ENCODE data around the gene NOSIP.
A peak's percentile ranks its signal among the peaks of the same experiment; 100 is the strongest.

NOSIP gene

DNA sequence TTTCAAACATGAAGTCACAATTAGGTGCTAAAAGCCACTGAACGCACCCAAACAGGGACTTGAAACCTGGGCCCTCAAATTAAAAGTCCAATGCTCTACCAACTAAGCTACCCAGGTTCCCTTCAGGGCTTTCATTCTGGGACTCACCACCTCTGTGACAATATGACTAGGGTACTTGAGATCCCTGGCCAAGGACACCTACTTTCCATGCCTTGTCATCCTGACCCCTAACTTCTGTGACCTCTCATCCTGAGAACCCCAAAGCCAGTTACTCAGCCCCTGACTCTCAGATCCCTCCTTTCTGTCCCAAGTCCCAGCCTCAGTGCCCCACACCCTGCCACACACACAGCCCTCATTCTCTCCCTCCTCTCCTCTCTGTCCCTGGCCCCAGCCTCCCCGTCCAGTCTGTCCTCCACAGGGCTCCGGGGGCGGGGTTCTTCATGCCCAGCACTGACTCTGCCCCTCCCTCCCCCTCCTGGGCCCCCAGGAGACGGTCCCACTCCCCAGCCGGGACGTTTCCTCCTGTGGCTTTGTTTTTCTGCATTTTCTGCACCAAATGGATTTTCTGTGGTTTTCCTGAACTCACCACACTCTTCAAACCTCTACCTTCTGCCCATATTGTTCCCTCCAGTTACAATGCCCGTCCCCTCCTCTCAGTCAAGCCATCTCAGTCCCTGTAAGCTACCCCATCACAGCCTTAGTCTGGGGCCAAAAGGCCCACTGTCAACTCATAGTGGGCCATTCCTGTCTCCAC lies 45.5 kb downstream of the NOSIP start:
- no peaks in the 10 kb centered on the region for H3K9me3 ChIP-seq (ENCODE audit: low read length)
- H3K27ac ChIP-seq (ENCODE audit: low read depth, low read length, poor library complexity, severe bottlenecking) = no peak overlapping the region
- peak overlapping the region; percentile 72 for H3K4me3 ChIP-seq (ENCODE audit: low read depth, low read length, poor library complexity, severe bottlenecking)
- no peaks in the 10 kb centered on the region for H3K79me2 ChIP-seq (ENCODE audit: insufficient read depth, low read length)
- no peaks in the 10 kb centered on the region for H3F3A ChIP-seq (ENCODE audit: insufficient read depth, low read length)
- H2AFZ ChIP-seq (ENCODE audit: low read length) = no peak overlapping the region
- H3K4me2 ChIP-seq (ENCODE audit: low read length) = peak overlapping the region; percentile 92
- H3K9me2 ChIP-seq (ENCODE audit: low read depth, low read length) = no peaks in the 10 kb centered on the region
- H3K4me1 ChIP-seq (ENCODE audit: insufficient read depth, low read length, severe bottlenecking) = peaks cover 24% of the 10 kb centered on the region
- H3K9ac ChIP-seq (ENCODE audit: low read length) = peak overlapping the region; percentile 34; the same call in 1 of the 2 replicates
- TF ChIP-seq, protein P1, sequence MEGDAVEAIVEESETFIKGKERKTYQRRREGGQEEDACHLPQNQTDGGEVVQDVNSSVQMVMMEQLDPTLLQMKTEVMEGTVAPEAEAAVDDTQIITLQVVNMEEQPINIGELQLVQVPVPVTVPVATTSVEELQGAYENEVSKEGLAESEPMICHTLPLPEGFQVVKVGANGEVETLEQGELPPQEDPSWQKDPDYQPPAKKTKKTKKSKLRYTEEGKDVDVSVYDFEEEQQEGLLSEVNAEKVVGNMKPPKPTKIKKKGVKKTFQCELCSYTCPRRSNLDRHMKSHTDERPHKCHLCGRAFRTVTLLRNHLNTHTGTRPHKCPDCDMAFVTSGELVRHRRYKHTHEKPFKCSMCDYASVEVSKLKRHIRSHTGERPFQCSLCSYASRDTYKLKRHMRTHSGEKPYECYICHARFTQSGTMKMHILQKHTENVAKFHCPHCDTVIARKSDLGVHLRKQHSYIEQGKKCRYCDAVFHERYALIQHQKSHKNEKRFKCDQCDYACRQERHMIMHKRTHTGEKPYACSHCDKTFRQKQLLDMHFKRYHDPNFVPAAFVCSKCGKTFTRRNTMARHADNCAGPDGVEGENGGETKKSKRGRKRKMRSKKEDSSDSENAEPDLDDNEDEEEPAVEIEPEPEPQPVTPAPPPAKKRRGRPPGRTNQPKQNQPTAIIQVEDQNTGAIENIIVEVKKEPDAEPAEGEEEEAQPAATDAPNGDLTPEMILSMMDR (IDR thresholded peaks at IDR 0.05; ENCODE audit: low read length) = no peak
- no peak for TF ChIP-seq EZH2 (IDR thresholded peaks at IDR 0.05; ENCODE audit: borderline replicate concordance, low read length)
- no peaks in the 10 kb centered on the region for H3K36me3 ChIP-seq (ENCODE audit: insufficient read depth, low read length)
- no peaks in the 10 kb centered on the region for H4K20me1 ChIP-seq (ENCODE audit: insufficient read depth, low read length)
- H3K27me3 ChIP-seq (ENCODE audit: insufficient read depth, low read length) = no peaks in the 10 kb centered on the region

DNA sequence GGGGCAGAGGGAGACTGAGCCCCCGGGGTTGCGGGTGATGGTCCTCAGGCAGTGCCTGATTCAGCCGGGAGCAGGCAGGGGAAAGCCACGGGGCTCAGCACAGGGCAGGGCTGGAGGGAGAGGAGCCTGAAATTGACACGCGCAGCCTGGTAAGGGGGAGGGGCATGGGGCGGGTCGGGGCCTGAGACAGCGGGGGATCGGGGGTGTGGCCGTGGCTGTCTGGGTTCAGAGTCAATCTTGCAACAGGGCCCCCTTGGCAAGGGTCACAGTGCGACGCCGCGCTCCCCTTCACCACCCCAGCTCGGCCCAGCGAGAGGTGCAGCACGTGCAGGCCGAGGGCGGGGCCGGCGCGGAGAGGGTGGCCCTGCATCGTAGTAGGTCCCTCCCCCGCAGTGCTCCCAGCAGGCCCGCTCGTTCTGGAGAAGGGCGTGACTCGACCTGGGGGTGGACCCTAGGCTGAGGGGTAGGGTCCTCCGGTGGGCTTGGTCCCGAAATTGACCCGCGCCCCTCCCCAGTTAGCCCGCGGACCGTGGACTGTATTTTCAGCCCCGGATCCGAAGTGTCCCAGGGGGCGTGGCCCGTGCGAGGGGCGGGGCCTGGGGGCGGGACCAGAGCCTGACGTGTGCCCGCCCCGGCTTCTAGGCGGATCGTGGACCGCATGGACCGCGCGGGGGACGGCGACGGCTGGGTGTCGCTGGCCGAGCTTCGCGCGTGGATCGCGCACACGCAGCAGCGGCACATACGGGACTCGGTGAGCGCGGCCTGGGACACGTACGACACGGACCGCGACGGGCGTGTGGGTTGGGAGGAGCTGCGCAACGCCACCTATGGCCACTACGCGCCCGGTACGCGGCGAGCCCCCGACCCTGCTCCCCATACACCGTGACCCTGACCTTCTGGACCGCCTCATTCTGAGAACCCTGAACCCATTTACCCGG lies 46.5 kb downstream of the NOSIP start:
- peaks cover 24% of the 10 kb centered on the region for H3K4me1 ChIP-seq (ENCODE audit: insufficient read depth, low read length, severe bottlenecking)
- no peaks in the 10 kb centered on the region for H3F3A ChIP-seq (ENCODE audit: insufficient read depth, low read length)
- H3K27me3 ChIP-seq (ENCODE audit: insufficient read depth, low read length) = no peaks in the 10 kb centered on the region
- peak overlapping the region; percentile 72 for H3K4me3 ChIP-seq (ENCODE audit: low read depth, low read length, poor library complexity, severe bottlenecking)
- H3K9me3 ChIP-seq (ENCODE audit: low read length) = no peaks in the 10 kb centered on the region
- TF ChIP-seq EZH2 (IDR thresholded peaks at IDR 0.05; ENCODE audit: borderline replicate concordance, low read length) = no peak
- TF ChIP-seq, protein P1 (IDR thresholded peaks at IDR 0.05; ENCODE audit: low read length) = peak; percentile 52
- H3K9ac ChIP-seq (ENCODE audit: low read length) = peak overlapping the region; percentile 34; the same call in 1 of the 2 replicates
- no peaks in the 10 kb centered on the region for H4K20me1 ChIP-seq (ENCODE audit: insufficient read depth, low read length)
- H3K79me2 ChIP-seq (ENCODE audit: insufficient read depth, low read length) = no peaks in the 10 kb centered on the region
- no peaks in the 10 kb centered on the region for H3K9me2 ChIP-seq (ENCODE audit: low read depth, low read length)
- no peak overlapping the region for H2AFZ ChIP-seq (ENCODE audit: low read length)
- H3K4me2 ChIP-seq (ENCODE audit: low read length) = peak overlapping the region; percentile 92
- H3K36me3 ChIP-seq (ENCODE audit: insufficient read depth, low read length) = no peaks in the 10 kb centered on the region
- no peak overlapping the region for H3K27ac ChIP-seq (ENCODE audit: low read depth, low read length, poor library complexity, severe bottlenecking)

DNA sequence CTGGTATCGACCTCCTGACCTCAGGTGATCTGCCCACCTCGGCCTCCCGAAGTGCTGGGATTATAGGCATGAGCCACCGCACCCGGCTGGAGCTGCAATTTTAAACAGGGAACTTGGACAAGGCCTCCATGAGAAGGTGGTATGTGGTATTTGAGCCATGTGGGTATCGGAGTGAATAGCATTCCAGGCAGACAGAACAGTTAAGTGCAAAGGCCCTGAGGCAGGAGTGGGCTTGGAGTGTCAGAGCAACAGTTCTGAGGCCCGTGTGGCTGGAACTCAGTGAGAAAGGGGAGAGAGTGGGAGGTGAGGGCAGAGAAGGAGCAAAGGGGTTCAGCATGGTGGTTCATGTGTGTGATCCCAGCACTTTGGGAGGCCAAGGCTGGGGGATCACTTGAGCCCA lies 49.6 kb downstream of the NOSIP start:
- Histone ChIP-seq H4K20me1 (ENCODE audit: insufficient read depth, low read length) (no peaks in the 10 kb centered on the region), H3K79me2 (ENCODE audit: insufficient read depth, low read length) (no peaks in the 10 kb centered on the region), H3K9me3 (ENCODE audit: low read length) (no peaks in the 10 kb centered on the region), H3K9me2 (ENCODE audit: low read depth, low read length) (no peaks in the 10 kb centered on the region), H3K4me2 (ENCODE audit: low read length) (no peak overlapping the region), H3K27ac (ENCODE audit: low read depth, low read length, poor library complexity, severe bottlenecking) (no peak overlapping the region), H3K27me3 (ENCODE audit: insufficient read depth, low read length) (no peaks in the 10 kb centered on the region), H3K36me3 (ENCODE audit: insufficient read depth, low read length) (no peaks in the 10 kb centered on the region), H2AFZ (ENCODE audit: low read length) (no peak overlapping the region), H3K4me3 (ENCODE audit: low read depth, low read length, poor library complexity, severe bottlenecking) (no peak overlapping the region), H3K4me1 (ENCODE audit: insufficient read depth, low read length, severe bottlenecking) (peaks cover 15% of the 10 kb centered on the region), H3K9ac (ENCODE audit: low read length) (no peak overlapping the region), H3F3A (ENCODE audit: insufficient read depth, low read length) (no peaks in the 10 kb centered on the region)
- TF ChIP-seq EZH2 (IDR thresholded peaks at IDR 0.05; ENCODE audit: borderline replicate concordance, low read length) = no peak
- TF ChIP-seq, protein P1 (IDR thresholded peaks at IDR 0.05; ENCODE audit: low read length) = no peak

All from OCI-LY1 (cell line).